Retinal pigment epithelial cell (primary cell): ENCODE results near the gene NKAIN4.

Experiments
- DNase-seq: peaks from one replicate; pipeline ENCODE4 v3.0.0-alpha.2; 2010; ENCODE audit warnings: low read depth
- H3K4me3 ChIP-seq: 2 replicates; pipeline ENCODE4 v1.5.1; 2011; ENCODE audit warnings: mild to moderate bottlenecking, low read length, control low read depth, moderate library complexity
- TF ChIP-seq, protein P1 (sequence below): conservative IDR thresholded peaks from 2 replicates; pipeline ENCODE4 v1.5.1; 2011; ENCODE audit warnings: low read depth, low read length, control low read depth, inconsistent platforms

NKAIN4 gene

DNA sequence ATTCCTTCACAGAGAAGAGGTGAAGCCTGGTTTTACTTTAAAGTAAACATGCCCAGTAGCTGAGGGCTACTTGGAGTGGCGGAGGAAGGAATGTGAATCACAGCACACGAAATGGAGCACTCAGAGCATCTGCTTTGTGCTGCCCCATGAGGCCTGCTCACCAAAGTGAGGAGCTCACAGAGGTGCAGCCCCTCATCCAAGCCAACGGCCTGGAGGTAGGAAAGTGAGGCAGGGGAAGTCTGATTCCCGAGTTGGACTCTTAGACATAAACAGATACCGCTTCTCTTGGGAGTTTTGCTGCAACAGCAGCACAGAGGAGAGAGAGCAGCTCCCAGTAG, 41.9 kb downstream of the NKAIN4 start:
- TF ChIP-seq, protein P1, sequence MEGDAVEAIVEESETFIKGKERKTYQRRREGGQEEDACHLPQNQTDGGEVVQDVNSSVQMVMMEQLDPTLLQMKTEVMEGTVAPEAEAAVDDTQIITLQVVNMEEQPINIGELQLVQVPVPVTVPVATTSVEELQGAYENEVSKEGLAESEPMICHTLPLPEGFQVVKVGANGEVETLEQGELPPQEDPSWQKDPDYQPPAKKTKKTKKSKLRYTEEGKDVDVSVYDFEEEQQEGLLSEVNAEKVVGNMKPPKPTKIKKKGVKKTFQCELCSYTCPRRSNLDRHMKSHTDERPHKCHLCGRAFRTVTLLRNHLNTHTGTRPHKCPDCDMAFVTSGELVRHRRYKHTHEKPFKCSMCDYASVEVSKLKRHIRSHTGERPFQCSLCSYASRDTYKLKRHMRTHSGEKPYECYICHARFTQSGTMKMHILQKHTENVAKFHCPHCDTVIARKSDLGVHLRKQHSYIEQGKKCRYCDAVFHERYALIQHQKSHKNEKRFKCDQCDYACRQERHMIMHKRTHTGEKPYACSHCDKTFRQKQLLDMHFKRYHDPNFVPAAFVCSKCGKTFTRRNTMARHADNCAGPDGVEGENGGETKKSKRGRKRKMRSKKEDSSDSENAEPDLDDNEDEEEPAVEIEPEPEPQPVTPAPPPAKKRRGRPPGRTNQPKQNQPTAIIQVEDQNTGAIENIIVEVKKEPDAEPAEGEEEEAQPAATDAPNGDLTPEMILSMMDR: no peak
- no peak for DNase-seq
- H3K4me3 ChIP-seq: no peak overlapping the region

DNA sequence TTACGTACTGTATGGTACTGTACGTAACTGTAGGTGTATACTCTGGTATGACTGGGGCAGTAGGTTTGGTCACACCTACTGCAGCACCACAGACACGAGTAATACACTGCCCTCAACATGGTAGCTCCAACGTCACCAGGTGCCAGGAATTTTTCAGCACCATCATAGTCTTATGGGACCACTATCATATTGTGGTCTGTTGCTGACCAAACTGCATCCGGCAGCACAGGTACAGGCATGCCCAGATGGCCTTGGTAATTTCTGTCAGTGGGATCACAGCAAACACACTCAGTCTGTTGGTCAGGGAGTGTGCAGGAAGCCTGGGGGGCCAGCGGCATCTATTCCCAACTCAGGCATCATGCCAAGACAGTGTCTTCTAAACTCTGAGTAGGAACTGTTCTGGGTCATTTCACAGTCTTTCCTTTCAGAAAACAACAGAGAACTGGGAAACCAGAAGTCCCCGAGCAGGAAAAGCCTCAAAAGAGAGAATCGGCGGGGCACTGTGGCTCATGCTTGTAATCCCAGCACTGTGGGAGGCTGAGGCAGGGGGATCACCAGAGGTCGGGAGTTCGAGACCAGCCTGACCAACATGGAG, 44.2 kb downstream of the NKAIN4 start:
- H3K4me3 ChIP-seq: no peak overlapping the region
- TF ChIP-seq, protein P1: no peak
- no peak for DNase-seq

DNA sequence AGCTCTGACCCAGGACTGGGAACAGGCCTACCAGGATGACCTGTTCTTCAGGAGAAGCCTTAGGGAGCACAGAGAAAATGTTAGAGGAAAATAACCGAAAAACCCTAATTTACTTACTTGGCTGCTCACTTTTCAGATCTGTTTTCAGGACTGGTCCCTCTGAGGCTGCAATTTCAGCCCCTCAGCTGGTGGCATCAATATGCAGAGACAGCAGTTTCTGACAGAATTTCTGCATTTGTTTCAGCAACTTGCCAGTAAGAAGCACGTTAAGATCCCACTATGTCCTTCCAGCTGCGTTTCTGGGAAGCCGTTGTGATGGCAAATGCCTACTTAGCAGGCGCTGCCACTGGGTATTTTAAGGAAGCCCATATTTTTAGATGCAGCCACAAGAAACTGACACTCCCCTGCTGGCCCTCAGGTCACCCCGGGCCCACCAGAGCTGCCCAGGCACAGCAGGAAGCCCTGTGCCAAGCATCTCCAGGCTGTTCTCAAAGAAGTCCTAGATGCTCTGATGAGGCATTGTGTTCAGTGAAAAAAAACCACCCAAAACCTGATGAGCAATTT, 45.8 kb downstream of the NKAIN4 start:
- H3K4me3 ChIP-seq: no peak overlapping the region
- DNase-seq: no peak
- TF ChIP-seq, protein P1: no peak

DNA sequence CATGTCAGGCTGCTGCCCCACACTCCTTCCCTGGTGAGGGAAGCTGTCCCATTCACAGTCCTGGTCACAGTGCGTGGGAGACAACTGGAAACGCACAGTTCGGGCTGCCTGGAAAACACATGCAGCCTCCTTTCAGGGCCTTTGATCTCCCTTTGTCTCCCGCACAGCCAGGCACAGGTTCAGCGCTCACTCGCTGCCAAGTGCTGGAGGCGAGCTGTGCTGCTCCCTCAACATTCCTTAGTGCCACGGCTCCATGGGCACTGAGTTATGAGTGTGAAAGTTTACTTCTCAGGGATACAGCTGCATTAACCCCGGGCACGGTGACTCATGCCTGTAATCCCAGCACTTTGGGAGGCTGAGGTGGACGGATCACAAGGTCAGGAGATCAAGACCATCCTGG, 47.4 kb downstream of the NKAIN4 start:
- TF ChIP-seq, protein P1: no peak
- peak; percentile 90 for DNase-seq

DNA sequence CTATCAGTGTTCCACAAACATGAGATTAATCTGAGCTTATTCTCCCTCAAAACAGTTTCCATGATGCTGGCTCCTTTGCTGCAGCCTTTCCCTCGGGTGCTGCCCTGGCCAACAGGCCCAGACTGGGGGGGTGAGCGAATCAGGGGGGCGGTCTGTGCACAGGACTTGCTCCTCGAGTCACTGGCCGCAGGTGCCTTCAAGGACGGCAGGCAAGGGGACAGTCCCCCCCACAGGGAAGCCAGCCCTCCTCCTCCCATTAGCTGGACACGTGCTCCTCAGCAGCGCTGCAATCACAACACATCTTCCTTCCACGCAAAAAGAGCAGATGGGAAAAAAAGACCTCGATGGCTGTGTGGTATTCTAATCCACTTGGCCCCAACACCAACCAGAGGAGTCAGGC, 48.4 kb downstream of the NKAIN4 start:
- no peak for DNase-seq
- no peak overlapping the region for H3K4me3 ChIP-seq
- TF ChIP-seq, protein P1: no peak

More for the DNA sequence above, 47.4 kb downstream of the NKAIN4 start:
- H3K4me3 ChIP-seq: no peak overlapping the region

DNA sequence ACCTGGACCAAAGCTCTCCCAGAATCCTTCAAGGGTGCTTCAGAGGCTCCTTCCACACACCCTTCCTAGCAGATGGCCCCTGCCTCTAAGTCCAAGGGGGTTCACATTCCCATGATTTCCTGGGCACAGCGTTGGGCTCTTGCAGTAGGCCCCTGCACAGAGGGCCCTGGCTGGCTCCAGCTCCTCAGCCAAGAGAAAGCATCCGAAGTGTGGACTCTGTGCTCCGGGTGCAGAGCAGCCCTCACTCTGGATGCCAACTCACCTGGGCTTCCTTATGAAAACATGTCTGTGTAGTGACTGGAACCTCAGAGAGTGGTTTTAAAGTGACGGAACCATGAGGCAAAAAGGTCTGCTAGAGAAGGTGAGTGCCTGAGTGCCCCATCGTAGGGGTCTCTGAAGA, 49.9 kb downstream of the NKAIN4 start:
- TF ChIP-seq, protein P1: no peak
- DNase-seq: no peak
- no peak overlapping the region for H3K4me3 ChIP-seq

DNA sequence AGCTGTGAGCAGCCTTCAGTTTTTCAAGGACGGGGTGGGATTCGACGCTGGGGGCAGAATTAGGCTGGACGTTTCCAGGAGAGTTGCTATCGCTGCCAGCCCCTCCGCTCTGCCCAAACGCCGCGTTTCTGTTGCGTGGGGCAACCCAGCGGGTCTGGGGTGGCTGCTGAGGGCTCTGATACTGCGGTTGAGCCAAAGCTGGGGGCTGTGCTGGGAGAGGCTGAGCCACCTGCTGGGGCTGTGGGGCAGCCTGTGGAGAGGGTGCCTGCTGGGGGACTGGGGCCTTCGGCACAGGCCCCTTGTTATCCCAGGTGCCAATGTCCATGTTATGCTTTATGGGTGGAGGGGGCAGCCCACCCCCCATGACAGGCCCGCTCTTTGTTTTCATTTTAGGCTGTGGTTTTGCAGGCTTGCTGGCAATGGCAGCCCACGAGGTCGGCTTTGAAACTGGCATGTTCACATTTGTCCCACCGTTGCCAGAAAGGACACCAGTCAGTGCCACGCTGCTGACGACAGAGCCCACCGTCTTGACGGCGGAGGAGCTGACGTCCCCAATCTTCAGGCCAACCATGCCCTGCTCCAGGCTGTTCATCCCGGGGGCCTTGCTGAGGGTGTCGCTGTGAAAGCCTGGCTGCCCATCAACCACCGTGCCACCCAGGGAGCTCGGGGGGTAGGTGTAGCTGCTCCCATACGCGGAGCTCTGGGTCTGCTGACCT, 51.3 kb downstream of the NKAIN4 start:
- TF ChIP-seq, protein P1: no peak
- no peak for DNase-seq
- no peak overlapping the region for H3K4me3 ChIP-seq
